K562 (cell line): Measurements from ENCODE around the gene NDUFS5. TPM values are rescaled to one million over a fixed set of nuclear protein-coding genes. Genes with fewer than 3 reads are reported as not detected.

Experiments
- ATAC-seq: fragments of 200-7000 bp; cut with Tn5 transposase; 3 replicates; pipeline ENCODE4 v1.9.1; 2020; ENCODE audit warnings: moderate library complexity
- BruUV-seq: library from RNA; stranded (reverse); fragments of 400-500 nt; replicated peaks from 2 replicates; lab custom pipeline; 2021; lab: Mats Ljungman, UMichigan
- CTCF ChIA-PET: fragments of 300-600 bp; formaldehyde crosslinking; extraction: SDS; loops from one replicate; lab custom pipeline; 2021; ENCODE audit warnings: low intra/inter-chr PET ratio; lab: Yijun Ruan, JAX
- POLR2A ChIA-PET: fragments of 300-600, 350-650 bp; sonication (Branson Sonifier 250); formaldehyde crosslinking; extraction: SDS; loops from one replicate; lab custom pipeline; 2021; ENCODE audit warnings: antibody characterized with exemption, inconsistent platforms; lab: Yijun Ruan, JAX
- DNase-seq, 4 experiments: peaks; one replicate each; pipeline versions ENCODE4 v3.0.0 to v3.0.0-alpha.2; 2011 to 2018; ENCODE audit warnings: low spot score in 3 of 4, mixed read lengths in 3 of 4; ENCODE audit errors: extremely low read depth in 1 of 4
- FAIRE-seq: peaks from 2 replicates; lab custom pipeline; 2011; peaks lifted over from hg19 to GRCh38; lab: Jason Lieb, UNC
- H2AFZ ChIP-seq: 2 replicates; pipeline ENCODE4 v1.6.0; 2011; ENCODE audit warnings: low read depth, low read length, control low read depth, inconsistent platforms
- H3K27ac ChIP-seq: fragments of 200-600 bp; 3 replicates; pipeline ENCODE4 v1.8.0; 2011; ENCODE audit warnings: low read depth, mild to moderate bottlenecking, control low read depth, inconsistent platforms, low read length, moderate library complexity, mixed read lengths; ENCODE audit errors: extremely low read depth
- H3K27me3 ChIP-seq, 2 experiments: fragments of 300-600 bp in 1 of 2; 2 replicates in 1 of 2; 3 replicates in 1 of 2; pipeline versions ENCODE4 v1.6.0 to v1.8.0; 2011; ENCODE audit warnings: inconsistent platforms in 2 of 2, low read length in 2 of 2, mild to moderate bottlenecking in 1 of 2, mixed read lengths in 1 of 2, moderate library complexity in 1 of 2; ENCODE audit not compliant: control insufficient read depth in 2 of 2, insufficient read depth in 2 of 2
- H3K36me3 ChIP-seq: fragments of 300-600 bp; 3 replicates; pipeline ENCODE4 v1.8.0; 2011; ENCODE audit warnings: mild to moderate bottlenecking, low read length, inconsistent platforms; ENCODE audit not compliant: control insufficient read depth, insufficient read depth
- H3K4me1 ChIP-seq, 2 experiments: fragments of 200-600 bp in 1 of 2; replicated peaks in 1 of 2; 2 replicates in 1 of 2; 3 replicates in 1 of 2; pipeline versions ENCODE4 v1.5.1 to v1.8.0; 2011; ENCODE audit warnings: inconsistent platforms in 2 of 2, low read length in 2 of 2, mild to moderate bottlenecking in 1 of 2, mixed read lengths in 1 of 2, moderate library complexity in 1 of 2; ENCODE audit not compliant: control insufficient read depth in 2 of 2, insufficient read depth in 2 of 2
- H3K4me2 ChIP-seq: 2 replicates; pipeline ENCODE4 v1.6.1; 2011; ENCODE audit warnings: low read length, control low read depth, inconsistent platforms, mixed read lengths; ENCODE audit not compliant: insufficient read depth
- H3K4me3 ChIP-seq: fragments of 200-600 bp; sonication (generic), shearing (Covaris generic); 2 replicates; pipeline ENCODE4 v1.5.1; 2016; ENCODE audit warnings: control low read depth, inconsistent platforms
- H3K79me2 ChIP-seq: fragments of 200-600 bp; 3 replicates; pipeline ENCODE4 v1.8.0; 2011; ENCODE audit warnings: low read length, inconsistent platforms; ENCODE audit not compliant: control insufficient read depth, insufficient read depth
- H3K9ac ChIP-seq, 2 experiments: 2 replicates each; pipeline versions ENCODE4 v1.6.0 to v1.6.1; 2011; ENCODE audit warnings: low read depth in 2 of 2, low read length in 2 of 2, control low read depth in 1 of 2, inconsistent platforms in 1 of 2, mild to moderate bottlenecking in 1 of 2, mixed read lengths in 1 of 2; ENCODE audit not compliant: insufficient read depth in 1 of 2
- H3K9me1 ChIP-seq: one replicate; pipeline ENCODE4 v1.6.0; 2011; ENCODE audit warnings: inconsistent platforms, mild to moderate bottlenecking, low read length, moderate library complexity; ENCODE audit not compliant: control insufficient read depth, insufficient read depth
- H3K9me3 ChIP-seq: replicated peaks from 2 replicates; pipeline ENCODE4 v1.5.1; 2011; ENCODE audit warnings: low read depth, low read length, inconsistent platforms; ENCODE audit not compliant: control insufficient read depth, insufficient read depth
- H4K20me1 ChIP-seq: replicated peaks from 2 replicates; pipeline ENCODE4 v1.6.1; 2011; ENCODE audit warnings: low read length, inconsistent platforms, mixed read lengths; ENCODE audit not compliant: control insufficient read depth, insufficient read depth
- DPF2 ChIP-seq: fragments of 450-650 bp; IDR thresholded peaks from 2 replicates; pipeline ENCODE4 v1.6.1; 2016
- ZNF184 ChIP-seq: sonication (generic); formaldehyde crosslinking; IDR thresholded peaks from 2 replicates; pipeline ENCODE4 v1.5.0; 2020; ENCODE audit warnings: missing genetic modification reagents
- WGBS: fragments of 100-300 bp; shearing (Covaris generic); methylation state at CpG from one replicate; pipeline ENCODE4 v1.1.6; 2016; ENCODE audit warnings: low coverage, mixed read lengths; ENCODE audit not compliant: insufficient coverage; ENCODE audit errors: missing lambda C conversion rate; 5-methylcytosine and 5-hydroxymethylcytosine counted together
- in situ Hi-C: fragments of 300-500 bp; cut with MboI; formaldehyde crosslinking; loops from 4 replicates; pipeline ENCODE4 v1.15.0; 2018; ENCODE audit warnings: inconsistent platforms, mixed read lengths
- intact Hi-C: fragments of 100-400 bp; cut with micrococcal nuclease; formaldehyde crosslinking; loops from 2 replicates; pipeline ENCODE4 v1.14.2; 2022
- polyA plus RNA-seq, 8 experiments: library from polyadenylated mRNA; depleted of rRNA in 4 of 8; stranded (reverse) in 5 of 8; unstranded in 3 of 8; fragments of >200 nt; fragmentation: Nextera tagmentation in 2 of 8; fragmentation: Illumina TruSeq in 1 of 8; extraction: Ambion mirVana in 2 of 8; extraction: Trizol in 1 of 8; gene quantifications; 2 replicates each; pipeline versions ENCODE4 v1.2.1 to v1.2.3, GENCODE V29; 2011 to 2014; ENCODE audit warnings: inconsistent platforms in 1 of 8, missing spikeins in 1 of 8
- total RNA-seq, 7 experiments: library from RNA; depleted of rRNA in 6 of 7; stranded (reverse); fragments of >200 nt in 6 of 7; fragmentation: Illumina TruSeq in 2 of 7; extraction: Trizol in 2 of 7; gene quantifications; 2 replicates each; pipeline versions ENCODE4 v1.2.1 to v1.2.3, GENCODE V29; 2011 to 2021; ENCODE audit warnings: low replicate concordance in 1 of 7

The NDUFS5 gene
- total and polyA plus RNA-seq, 9 of the 15 experiments (the other 6 are each of a cell fraction or from before 2014, with no cell fraction given): 499 to 2,737 (median 1,281) TPM

GRCh38 chr1:39045231-39045630 lies 19.1 kb downstream of the NDUFS5 start:
- no peak overlapping the region for H3K4me2 ChIP-seq
- H3K9me1 ChIP-seq: peaks cover 3% of the 10 kb centered on the region
- FAIRE-seq (no peak), DNase-seq (no peak), ATAC-seq (no peak)
- no peaks in the 10 kb centered on the region for H3K9me3 ChIP-seq
- no TSS peak for BruUV-seq
- in situ Hi-C loops (no loop called here), intact Hi-C loops (no loop called here)
- H3K4me3 ChIP-seq: no peak overlapping the region
- peaks cover 29 to 30% of the 10 kb centered on the region in 2 experiments for H3K4me1 ChIP-seq
- peak overlapping the region in 1 of 2 experiments; percentile 14; a peak in 1 of 4 replicates for H3K9ac ChIP-seq
- H3K27ac ChIP-seq: no peak overlapping the region
- H3K36me3 ChIP-seq: no peaks in the 10 kb centered on the region; the same call in 2 of the 3 replicates
- ChIA-PET POLR2A (interaction anchor here (1.0 kb wide), 1 partner anchor 9 kb away, joined by 3 read pairs; no protein-coding TSS in a partner anchor), CTCF (interaction anchor here (0.6 kb wide), 1 partner anchor 45 kb away, joined by 3 read pairs; no protein-coding TSS in a partner anchor)
- peak overlapping the region; percentile 33; the same call in 1 of the 2 replicates for H2AFZ ChIP-seq
- TF ChIP-seq DPF2: 0 out of 2 replicates have a peak, but pooled peaks have one; percentile 0
- no peak for TF ChIP-seq ZNF184 (CRISPR knock-in tag)
- H3K79me2 ChIP-seq: no peaks in the 10 kb centered on the region
- no peaks in the 10 kb centered on the region for H4K20me1 ChIP-seq
- H3K27me3 ChIP-seq: no peaks in the 10 kb centered on the region
- 85% methylated on average over 7 of the region's 8 CpGs for WGBS

- Histone ChIP-seq H3K4me2 (peak overlapping the region; percentile 23; the same call in 1 of the 2 replicates), H3K9me1 (peaks cover 3% of the 10 kb centered on the region), H3K27ac (peak overlapping the region; percentile 49; the same call in 2 of the 3 replicates), H4K20me1 (no peaks in the 10 kb centered on the region), H3K4me1 (peaks cover 29 to 30% of the 10 kb centered on the region in 2 experiments), H3K4me3 (no peak overlapping the region), H3K36me3 (no peaks in the 10 kb centered on the region; the same call in 2 of the 3 replicates), H3K27me3 (no peaks in the 10 kb centered on the region), H3K9me3 (no peaks in the 10 kb centered on the region), H3K79me2 (no peaks in the 10 kb centered on the region), H2AFZ (peak overlapping the region; percentile 73), H3K9ac (peak overlapping the region in 1 of 2 experiments; percentile 39; a peak in 1 of 4 replicates)
- intact Hi-C loops: no loop called here
- ATAC-seq: no peak
- in situ Hi-C loops: no loop called here
- 44% methylated on average over 6 of the region's 6 CpGs for WGBS
- DNase-seq: no peak
- no peak for FAIRE-seq
- ChIA-PET POLR2A (interaction anchor here (0.7 to 1.2 kb wide), 7 partner anchors 10 to 38 kb away, joined by 3 to 5 read pairs (median 3); partner anchors contain the start of gene NDUFS5), CTCF (no interaction called here)
- no TSS peak for BruUV-seq
Observed at GRCh38 chr1:39046613-39047210, 20.6 kb downstream of the NDUFS5 start.
